Measurements from ENCODE around the gene FAM217A.

DNA sequence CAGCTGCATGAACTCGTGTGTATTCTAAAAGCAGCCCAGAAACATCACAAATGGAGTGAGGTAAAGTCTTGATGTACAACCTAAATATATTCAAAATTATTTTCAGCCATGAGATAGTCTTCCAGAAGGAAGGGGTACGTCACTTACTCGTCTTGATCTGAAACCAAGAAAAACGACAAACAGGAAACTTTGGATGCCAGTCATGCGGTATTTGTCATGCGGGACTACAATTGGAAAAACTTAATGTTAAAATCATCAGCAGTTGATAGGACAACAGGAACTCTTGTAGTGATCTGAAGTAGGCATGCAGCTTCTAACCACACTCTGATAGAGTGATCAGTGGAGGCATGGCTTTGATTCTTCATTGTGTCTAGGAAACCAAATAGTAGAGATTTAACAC lies 29.7 kb downstream of the FAM217A start:
- TF ChIP-seq CTCF (IDR thresholded peaks at IDR 0.05) (no peak), POLR2A (IDR thresholded peaks at IDR 0.05) (no peak)
